ENCODE measurements around the gene MARK2.

GRCh38 chr11:63945477-63946163, 106.7 kb downstream of the MARK2 start:
- TF ChIP-seq, protein P1, sequence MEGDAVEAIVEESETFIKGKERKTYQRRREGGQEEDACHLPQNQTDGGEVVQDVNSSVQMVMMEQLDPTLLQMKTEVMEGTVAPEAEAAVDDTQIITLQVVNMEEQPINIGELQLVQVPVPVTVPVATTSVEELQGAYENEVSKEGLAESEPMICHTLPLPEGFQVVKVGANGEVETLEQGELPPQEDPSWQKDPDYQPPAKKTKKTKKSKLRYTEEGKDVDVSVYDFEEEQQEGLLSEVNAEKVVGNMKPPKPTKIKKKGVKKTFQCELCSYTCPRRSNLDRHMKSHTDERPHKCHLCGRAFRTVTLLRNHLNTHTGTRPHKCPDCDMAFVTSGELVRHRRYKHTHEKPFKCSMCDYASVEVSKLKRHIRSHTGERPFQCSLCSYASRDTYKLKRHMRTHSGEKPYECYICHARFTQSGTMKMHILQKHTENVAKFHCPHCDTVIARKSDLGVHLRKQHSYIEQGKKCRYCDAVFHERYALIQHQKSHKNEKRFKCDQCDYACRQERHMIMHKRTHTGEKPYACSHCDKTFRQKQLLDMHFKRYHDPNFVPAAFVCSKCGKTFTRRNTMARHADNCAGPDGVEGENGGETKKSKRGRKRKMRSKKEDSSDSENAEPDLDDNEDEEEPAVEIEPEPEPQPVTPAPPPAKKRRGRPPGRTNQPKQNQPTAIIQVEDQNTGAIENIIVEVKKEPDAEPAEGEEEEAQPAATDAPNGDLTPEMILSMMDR (IDR thresholded peaks at IDR 0.05; ENCODE audit: low read depth, low read length, poor library complexity, severe bottlenecking), result peak; percentile 69
- no peak for TF ChIP-seq EZH2phosphoT487 (IDR thresholded peaks at IDR 0.05; ENCODE audit: borderline replicate concordance, low read length)

Data from DOHH2 (cell line).